Coronary artery (tissue), 2 donors: Measurements from ENCODE around the gene BDH2.

ENCODE experiments used
- DNase-seq: peaks from one replicate; pipeline ENCODE4 v3.0.0-alpha.2; 2017; ENCODE audit warnings: low spot score
- H3K27ac ChIP-seq, 2 donors: fragments of 200-600 bp; sonication (generic); one replicate each; pipeline ENCODE4 v1.5.1; 2016 to 2019
- H3K4me3 ChIP-seq: fragments of 200-600 bp; sonication (generic); 2 replicates; pipeline ENCODE4 v1.5.1; 2016; ENCODE audit warnings: mild to moderate bottlenecking, moderate library complexity
- CTCF ChIP-seq: fragments of 200-600 bp; sonication (generic); IDR thresholded peaks from one replicate; pipeline ENCODE4 v1.5.1; 2019; ENCODE audit warnings: antibody characterized with exemption

The BDH2 gene

GRCh38 chr4:103073792-103074438 is 25.7 kb downstream of the BDH2 start:
- no peak for TF ChIP-seq CTCF
- Histone ChIP-seq H3K27ac (no peak overlapping the region), H3K4me3 (no peak overlapping the region)
- no peak for DNase-seq

GRCh38 chr4:103067841-103068547 is 31.6 kb downstream of the BDH2 start:
- no peak for DNase-seq
- Histone ChIP-seq H3K27ac (no peak overlapping the region), H3K4me3 (no peak overlapping the region)
- no peak for TF ChIP-seq CTCF

GRCh38 chr4:103060453-103061148 is 39.0 kb downstream of the BDH2 start:
- no peak overlapping the region for H3K27ac ChIP-seq
- no peak for TF ChIP-seq CTCF
- H3K4me3 ChIP-seq, result no peak overlapping the region
- DNase-seq, result no peak

GRCh38 chr4:103054030-103054429 is 45.6 kb downstream of the BDH2 start:
- DNase-seq, result no peak
- no peak for TF ChIP-seq CTCF
- no peak overlapping the region for H3K27ac ChIP-seq
- H3K4me3 ChIP-seq, result no peak overlapping the region

GRCh38 chr4:103052779-103053178 is 46.9 kb downstream of the BDH2 start:
- Histone ChIP-seq H3K4me3 (no peak overlapping the region), H3K27ac (no peak overlapping the region)
- no peak for DNase-seq
- TF ChIP-seq CTCF, result no peak

GRCh38 chr4:103052145-103052544 is 47.5 kb downstream of the BDH2 start:
- Histone ChIP-seq H3K27ac (no peak overlapping the region), H3K4me3 (no peak overlapping the region)
- no peak for DNase-seq
- TF ChIP-seq CTCF, result no peak
